ENCODE data around the gene SERHL2. TPM values are rescaled to one million over a fixed set of nuclear protein-coding genes. Genes with fewer than 3 reads are reported as not detected.
A peak's percentile ranks its signal among the peaks of the same experiment; 100 is the strongest.

SERHL2 gene
- total RNA-seq, 6 experiments from 2014 or later: 4.2 to 6.2 (median 4.8) TPM

DNA sequence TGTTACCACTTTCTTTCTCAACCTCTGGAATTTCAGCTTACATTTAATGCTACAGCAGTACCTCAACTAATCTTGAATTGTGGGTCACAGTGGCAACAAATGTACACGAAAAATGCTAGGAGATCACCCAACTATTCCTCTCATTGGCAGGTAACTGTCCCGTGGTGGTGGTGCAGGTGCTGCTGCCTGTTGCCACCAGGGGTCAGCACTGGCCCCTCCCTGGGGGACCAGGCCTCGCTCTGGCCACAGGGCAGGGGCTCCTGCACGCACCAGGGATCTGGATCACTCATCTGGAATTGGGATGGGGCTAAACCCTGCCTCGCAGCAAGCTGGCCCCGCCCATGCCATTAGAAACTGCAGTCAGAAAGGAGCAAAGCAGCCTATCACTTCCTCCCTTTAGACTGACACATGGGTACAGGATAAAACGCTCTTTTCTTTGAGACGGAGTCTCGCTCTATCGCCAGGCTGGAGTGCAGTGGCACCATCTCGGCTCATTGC, 67.8 kb downstream of the SERHL2 start:
- peak; percentile 95 for TF ChIP-seq CTCF (IDR thresholded peaks at IDR 0.05)
- Mint-ChIP-seq H3K27me3 (ENCODE audit: insufficient read depth) (peaks cover 9% of the 10 kb centered on the region), H3K4me1 (ENCODE audit: low read depth) (peaks cover 35% of the 10 kb centered on the region), H3K4me3 (peak overlapping the region; percentile 68), H3K9me3 (no peaks in the 10 kb centered on the region), H3K36me3 (ENCODE audit: low read depth) (peaks cover 8% of the 10 kb centered on the region; the same call in 1 of the 2 replicates), H3K27ac (peak overlapping the region; percentile 85)
- DNase-seq: peak; percentile 68

DNA sequence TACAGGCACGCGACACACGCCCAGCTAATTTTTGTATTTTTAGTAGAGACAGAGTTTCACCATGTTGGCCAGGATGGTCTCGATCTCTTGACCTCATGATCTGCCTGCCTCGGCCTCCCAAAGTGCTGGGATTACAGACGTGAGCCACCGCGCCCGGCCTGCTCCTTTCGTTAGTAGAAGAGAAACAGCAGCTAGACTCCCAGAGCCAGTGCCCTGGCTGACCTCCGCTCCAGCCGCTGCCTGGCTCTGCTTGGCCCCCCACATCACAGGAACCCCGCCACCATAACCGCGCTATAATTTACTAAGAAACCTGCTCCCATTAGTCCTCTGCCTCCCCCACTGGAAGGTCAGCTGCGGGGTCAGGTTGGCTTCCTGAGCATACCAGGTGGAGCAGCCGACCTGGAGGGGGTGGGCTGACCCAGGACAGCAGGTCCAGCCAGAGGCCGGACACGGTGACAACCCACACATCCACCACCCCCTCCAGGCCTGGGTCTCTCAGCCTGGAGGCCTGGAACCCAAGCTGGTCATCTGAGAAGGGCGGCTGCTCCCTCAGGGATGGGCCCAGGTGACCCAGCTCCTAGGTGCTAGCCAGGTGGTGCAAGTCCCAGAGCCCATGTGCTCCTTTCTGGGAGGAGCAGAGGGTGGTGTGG, 68.4 kb downstream of the SERHL2 start:
- Mint-ChIP-seq H3K9me3 (no peaks in the 10 kb centered on the region), H3K4me1 (ENCODE audit: low read depth) (peaks cover 35% of the 10 kb centered on the region), H3K27me3 (ENCODE audit: insufficient read depth) (peaks cover 9% of the 10 kb centered on the region), H3K27ac (peak overlapping the region; percentile 85), H3K4me3 (peak overlapping the region; percentile 68), H3K36me3 (ENCODE audit: low read depth) (peaks cover 10% of the 10 kb centered on the region; the same call in 1 of the 2 replicates)
- no peak for DNase-seq
- no peak for TF ChIP-seq CTCF (IDR thresholded peaks at IDR 0.05)

DNA sequence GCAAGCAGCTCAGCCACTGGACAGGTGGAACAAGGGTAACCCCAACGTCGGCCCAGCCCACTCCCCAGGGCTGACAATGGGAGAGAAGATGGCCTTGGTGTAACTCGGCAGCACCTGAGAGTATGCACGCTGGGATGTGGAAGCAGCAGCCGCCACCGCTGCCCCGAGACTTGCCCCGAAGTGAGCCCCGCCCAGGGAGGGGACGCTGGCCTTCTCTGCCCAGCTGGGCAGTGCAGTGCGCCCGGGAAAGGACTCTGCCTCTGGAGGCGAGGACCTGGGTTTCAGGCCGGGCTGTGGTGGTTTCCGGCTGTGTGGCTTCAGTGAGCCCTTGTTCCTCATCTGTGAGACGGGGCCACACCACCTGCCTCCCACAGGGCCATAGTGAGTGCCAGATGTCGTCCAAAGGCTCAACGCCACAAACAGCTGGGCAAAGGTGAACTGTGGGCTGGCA, 69.6 kb downstream of the SERHL2 start:
- Mint-ChIP-seq H3K27ac (no peak overlapping the region), H3K36me3 (ENCODE audit: low read depth) (peaks cover 13% of the 10 kb centered on the region; the same call in 1 of the 2 replicates), H3K4me3 (no peak overlapping the region), H3K4me1 (ENCODE audit: low read depth) (peaks cover 27% of the 10 kb centered on the region), H3K9me3 (no peaks in the 10 kb centered on the region), H3K27me3 (ENCODE audit: insufficient read depth) (peaks cover 5% of the 10 kb centered on the region; the same call in 1 of the 2 replicates)
- no peak for DNase-seq
- no peak for TF ChIP-seq CTCF (IDR thresholded peaks at IDR 0.05)

Other genes with a start within 250 kb of the SERHL2 start
- gene NFAM1, start 121.6 kb upstream of the SERHL2 start, total RNA-seq (2021; fragmentation: NEBNext Ultra II Directional; extraction: Animal tissue kit (Norgen Biotek cat#: 25700)): not detected
- gene RRP7A, start 34.2 kb upstream of the SERHL2 start, total RNA-seq (2021; fragmentation: NEBNext Ultra II Directional; extraction: Animal tissue kit (Norgen Biotek cat#: 25700)): 100 to 1,000 TPM in 2 of 6 experiments, 10 to 100 TPM in 4; 88.7 to 107 (median 97.5) TPM
- 10 to 100 TPM; 54.2 to 63.7 (median 58.1) TPM for gene POLDIP3, start 60.9 kb downstream of the SERHL2 start, total RNA-seq (2021; fragmentation: NEBNext Ultra II Directional; extraction: Animal tissue kit (Norgen Biotek cat#: 25700))
- under 1 TPM in 3 of 6 experiments, not detected in 3; 0.26 to 0.64 (median 0.54) TPM for gene ATP5MGL, start 86.6 kb downstream of the SERHL2 start, total RNA-seq (2021; fragmentation: NEBNext Ultra II Directional; extraction: Animal tissue kit (Norgen Biotek cat#: 25700))
- gene CYB5R3, start 95.4 kb downstream of the SERHL2 start, total RNA-seq (2021; fragmentation: NEBNext Ultra II Directional; extraction: Animal tissue kit (Norgen Biotek cat#: 25700)): 100 to 1,000 TPM; 315 to 413 (median 347) TPM
- gene A4GALT, start 166.9 kb downstream of the SERHL2 start, total RNA-seq (2021; fragmentation: NEBNext Ultra II Directional; extraction: Animal tissue kit (Norgen Biotek cat#: 25700)): 10 to 100 TPM; 12.2 to 14.3 (median 13.1) TPM